HUES64 (cell line): Measurements from ENCODE around the gene GADD45B.

ENCODE experiments used
- H3K27ac ChIP-seq: 2 replicates; pipeline ENCODE4 v1.7.0; 2013; ENCODE audit warnings: low read depth, low read length, inconsistent platforms
- H3K27me3 ChIP-seq: 2 replicates; pipeline ENCODE4 v1.6.1; 2013; ENCODE audit warnings: mild to moderate bottlenecking, low read length; ENCODE audit not compliant: insufficient read depth
- H3K36me3 ChIP-seq: 2 replicates; pipeline ENCODE4 v1.6.1; 2013; ENCODE audit warnings: mild to moderate bottlenecking, low read length; ENCODE audit not compliant: insufficient read depth
- H3K4me1 ChIP-seq: 2 replicates; pipeline ENCODE4 v1.6.1; 2013; ENCODE audit warnings: mild to moderate bottlenecking, low read length, moderate library complexity; ENCODE audit not compliant: insufficient read depth
- H3K4me3 ChIP-seq: 2 replicates; pipeline ENCODE4 v1.5.1; 2013; ENCODE audit warnings: mild to moderate bottlenecking, low read length, moderate library complexity
- H3K9ac ChIP-seq: 2 replicates; pipeline ENCODE4 v1.6.1; 2013; ENCODE audit warnings: mild to moderate bottlenecking, low read depth, low read length
- H3K9me3 ChIP-seq: 2 replicates; pipeline ENCODE4 v1.6.1; 2013; ENCODE audit warnings: low read depth, low read length; ENCODE audit not compliant: insufficient read depth
- WGBS: fragments of 150-250, 120-280 bp; methylation state at CpG from one replicate; pipeline ENCODE4 v1.1.7; 2013; ENCODE audit warnings: missing lambda C conversion rate; 5-methylcytosine and 5-hydroxymethylcytosine counted together

Gene GADD45B

GRCh38 chr19:2483084-2483483, 7.2 kb downstream of the GADD45B start:
- peaks cover 11% of the 10 kb centered on the region; the same call in 1 of the 2 replicates for H3K9me3 ChIP-seq
- no peak overlapping the region for H3K9ac ChIP-seq
- H3K4me1 ChIP-seq: 0 out of 2 replicates have a peak, but pooled peaks cover 2% of the 10 kb centered on the region
- no peak overlapping the region for H3K4me3 ChIP-seq
- WGBS: 93% methylated on average over 6 of the region's 6 CpGs
- H3K36me3 ChIP-seq: no peaks in the 10 kb centered on the region
- H3K27ac ChIP-seq: no peak overlapping the region
- H3K27me3 ChIP-seq: peaks cover 25% of the 10 kb centered on the region

- Histone ChIP-seq H3K36me3 (no peaks in the 10 kb centered on the region), H3K4me1 (no peaks in the 10 kb centered on the region), H3K9me3 (peaks cover 11% of the 10 kb centered on the region; the same call in 1 of the 2 replicates), H3K9ac (no peak overlapping the region), H3K27ac (no peak overlapping the region), H3K27me3 (peaks cover 25% of the 10 kb centered on the region), H3K4me3 (no peak overlapping the region)
- WGBS: 84% methylated on average over 4 of the region's 4 CpGs
Measured at GRCh38 chr19:2483484-2484151, 7.7 kb downstream of the GADD45B start.

GRCh38 chr19:2484178-2484937, 8.4 kb downstream of the GADD45B start:
- Histone ChIP-seq H3K9ac (no peak overlapping the region), H3K4me1 (no peaks in the 10 kb centered on the region), H3K27ac (no peak overlapping the region), H3K4me3 (no peak overlapping the region), H3K36me3 (no peaks in the 10 kb centered on the region), H3K9me3 (peaks cover 11% of the 10 kb centered on the region; the same call in 1 of the 2 replicates), H3K27me3 (peaks cover 28% of the 10 kb centered on the region)
- 88% methylated on average over 12 of the region's 13 CpGs for WGBS

- WGBS: 76% methylated on average over 8 of the region's 8 CpGs
Measured at GRCh38 chr19:2485428-2485827, 9.5 kb downstream of the GADD45B start.

DNA sequence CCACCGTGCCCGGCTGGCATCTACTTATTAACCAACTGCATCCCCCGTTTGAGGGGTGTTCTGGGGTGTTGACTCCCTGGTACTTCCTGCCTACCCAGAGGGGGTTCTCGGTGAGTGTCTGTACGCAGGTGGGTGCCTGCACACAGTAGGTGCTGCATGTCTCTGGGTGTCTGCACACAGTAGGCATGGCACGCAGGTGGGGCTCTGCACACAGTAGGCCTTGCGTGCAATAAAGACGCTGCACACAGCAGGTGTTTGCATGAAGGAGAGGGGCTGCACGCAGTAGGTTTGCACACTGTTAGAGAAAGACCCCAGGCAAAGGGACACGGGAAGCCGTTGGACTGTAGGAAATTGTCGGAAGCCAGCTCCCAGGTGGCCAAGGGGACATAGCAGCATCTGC, 11.2 kb downstream of the GADD45B start:
- Histone ChIP-seq H3K9ac (no peak overlapping the region), H3K4me3 (no peak overlapping the region), H3K27me3 (peaks cover 38% of the 10 kb centered on the region), H3K4me1 (no peaks in the 10 kb centered on the region), H3K9me3 (peaks cover 11% of the 10 kb centered on the region; the same call in 1 of the 2 replicates), H3K36me3 (no peaks in the 10 kb centered on the region), H3K27ac (no peak overlapping the region)
- 94% methylated on average over 12 of the region's 12 CpGs for WGBS

More at GRCh38 chr19:2485428-2485827, 9.5 kb downstream of the GADD45B start:
- Histone ChIP-seq H3K9ac (no peak overlapping the region), H3K27me3 (peaks cover 32% of the 10 kb centered on the region), H3K27ac (no peak overlapping the region), H3K4me3 (no peak overlapping the region), H3K36me3 (no peaks in the 10 kb centered on the region), H3K9me3 (peaks cover 11% of the 10 kb centered on the region; the same call in 1 of the 2 replicates), H3K4me1 (no peaks in the 10 kb centered on the region)

DNA sequence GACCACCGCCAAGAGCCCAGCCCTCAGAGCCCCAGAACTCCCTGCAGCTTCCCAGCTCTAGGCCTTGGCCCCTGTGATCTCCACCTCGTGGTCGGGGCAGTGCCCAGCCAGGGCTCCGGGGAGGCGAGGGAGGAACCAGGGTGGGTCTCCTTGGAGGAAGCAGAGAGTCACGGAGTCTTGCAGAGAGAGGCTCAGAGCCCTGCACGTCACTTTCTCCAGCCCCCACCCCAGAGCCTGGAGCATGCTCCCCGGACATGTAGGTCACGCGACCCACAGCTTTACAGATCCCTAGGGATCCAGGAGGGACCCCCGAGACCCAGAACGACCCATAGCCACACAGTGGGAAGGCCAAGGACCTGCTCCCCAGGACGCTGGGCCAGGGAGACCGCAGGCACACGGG, 11.9 kb downstream of the GADD45B start:
- Histone ChIP-seq H3K4me3 (no peak overlapping the region; the same call in 1 of the 2 replicates), H3K9me3 (0 out of 2 replicates have a peak, but pooled peaks cover 6% of the 10 kb centered on the region), H3K27me3 (peaks cover 38% of the 10 kb centered on the region), H3K9ac (no peak overlapping the region), H3K4me1 (no peaks in the 10 kb centered on the region), H3K27ac (no peak overlapping the region), H3K36me3 (no peaks in the 10 kb centered on the region)
- WGBS: 37% methylated on average over 15 of the region's 15 CpGs

DNA sequence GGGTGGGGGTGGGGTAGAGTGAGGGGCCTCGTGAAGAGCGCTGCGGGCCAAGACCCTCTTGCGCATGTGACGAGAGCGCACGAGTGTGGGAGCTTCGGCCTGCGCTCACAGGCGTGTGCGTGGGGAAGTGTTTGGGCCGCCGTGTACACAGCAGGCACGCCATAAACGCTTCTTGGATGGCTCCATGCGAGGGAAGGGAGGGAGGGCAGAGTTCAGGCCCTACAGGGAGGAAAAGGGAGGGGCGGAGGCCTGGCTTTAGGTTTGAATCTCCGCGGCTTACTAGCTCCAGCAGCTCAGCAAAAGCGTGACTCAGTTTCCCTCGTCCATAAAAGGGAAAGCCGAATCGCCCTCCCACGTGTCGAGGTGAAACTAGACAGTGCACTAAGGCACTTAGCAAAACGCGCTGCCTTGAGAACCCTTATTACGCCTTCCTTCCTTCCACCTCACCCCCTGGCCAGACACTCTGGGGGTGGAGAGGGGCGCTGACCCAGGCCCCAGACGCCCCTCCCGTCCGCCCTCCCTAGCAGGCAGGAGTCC, 12.5 kb downstream of the GADD45B start:
- Histone ChIP-seq H3K27me3 (peaks cover 38% of the 10 kb centered on the region), H3K9ac (no peak overlapping the region), H3K27ac (no peak overlapping the region), H3K36me3 (no peaks in the 10 kb centered on the region), H3K9me3 (0 out of 2 replicates have a peak, but pooled peaks cover 1% of the 10 kb centered on the region), H3K4me1 (no peaks in the 10 kb centered on the region), H3K4me3 (peak overlapping the region; percentile 55)
- 22% methylated on average over 32 of the region's 32 CpGs for WGBS

- 8% methylated on average over 78 of the region's 78 CpGs for WGBS
- no peak overlapping the region for H3K27ac ChIP-seq
- no peaks in the 10 kb centered on the region for H3K9me3 ChIP-seq
- H3K27me3 ChIP-seq: peaks cover 41% of the 10 kb centered on the region
- peak overlapping the region; percentile 6; the same call in 1 of the 2 replicates for H3K9ac ChIP-seq
- H3K4me1 ChIP-seq: no peaks in the 10 kb centered on the region
- no peaks in the 10 kb centered on the region for H3K36me3 ChIP-seq
- peak overlapping the region; percentile 55 for H3K4me3 ChIP-seq
Measured at GRCh38 chr19:2488942-2489731, 13.2 kb downstream of the GADD45B start.

GRCh38 chr19:2490659-2491058, 14.7 kb downstream of the GADD45B start:
- Histone ChIP-seq H3K36me3 (no peaks in the 10 kb centered on the region), H3K4me3 (no peak overlapping the region), H3K27ac (no peak overlapping the region), H3K9ac (no peak overlapping the region), H3K27me3 (peaks cover 53% of the 10 kb centered on the region), H3K9me3 (no peaks in the 10 kb centered on the region), H3K4me1 (peaks cover 1% of the 10 kb centered on the region; the same call in 1 of the 2 replicates)
- WGBS: 88% methylated on average over 7 of the region's 7 CpGs

DNA sequence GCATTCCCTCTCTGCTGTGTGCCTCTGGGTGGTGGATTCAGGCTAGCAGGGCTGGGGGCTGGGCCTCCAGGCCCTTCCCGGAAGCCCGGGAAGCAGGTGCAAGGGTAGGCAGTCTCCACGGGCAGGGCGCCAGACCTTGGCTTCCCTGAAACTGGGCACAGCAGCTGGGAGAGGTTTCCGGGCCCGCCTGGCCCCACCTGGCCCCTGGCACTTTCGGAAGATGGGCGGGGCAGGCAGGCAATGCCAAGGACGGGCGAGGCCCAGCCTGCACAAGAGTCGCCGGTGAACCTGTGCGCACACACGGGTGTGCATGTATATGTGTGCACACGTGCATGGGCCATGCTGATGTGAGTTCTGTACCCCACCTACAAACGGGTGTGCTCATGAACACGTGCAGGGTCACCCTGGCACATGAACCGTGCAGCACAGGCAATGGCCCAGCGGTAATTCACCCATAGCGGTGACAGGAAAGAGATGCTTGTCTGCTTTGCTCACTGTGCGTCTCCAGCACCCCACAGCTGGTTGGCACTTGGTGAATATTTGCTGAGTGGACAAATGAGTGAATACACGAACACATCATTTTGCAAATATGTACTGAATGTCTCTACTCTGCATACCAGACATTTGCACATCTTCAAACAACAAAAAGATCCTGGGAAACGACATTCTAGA, 15.3 kb downstream of the GADD45B start:
- WGBS: 90% methylated on average over 22 of the region's 23 CpGs
- H3K36me3 ChIP-seq: no peaks in the 10 kb centered on the region
- peaks cover 6% of the 10 kb centered on the region; the same call in 1 of the 2 replicates for H3K4me1 ChIP-seq
- H3K9ac ChIP-seq: no peak overlapping the region
- H3K27ac ChIP-seq: no peak overlapping the region
- H3K9me3 ChIP-seq: no peaks in the 10 kb centered on the region
- no peak overlapping the region for H3K4me3 ChIP-seq
- H3K27me3 ChIP-seq: peaks cover 56% of the 10 kb centered on the region
